GM12875 (cell line): ENCODE results near the gene B3GALT6.
"Not testable (repeated sequence)": the region's sequence is repeated elsewhere in the genome, so short reads cannot be mapped to it uniquely, and the experiment has no call there.

Experiments
- H3K4me3 ChIP-seq: one replicate; pipeline ENCODE4 v1.5.1; 2011; ENCODE audit warnings: low read depth, low read length, control low read depth
- TF ChIP-seq, protein P1 (sequence below): IDR thresholded peaks from 2 replicates; pipeline ENCODE4 v1.5.1; 2011; ENCODE audit warnings: low read depth, mild to moderate bottlenecking, control low read depth, inconsistent platforms, low read length, moderate library complexity, borderline replicate concordance; ENCODE audit not compliant: insufficient read depth

The B3GALT6 gene

GRCh38 chr1:1189111-1189510 is 42.9 kb upstream of the B3GALT6 start:
- no peak overlapping the region for H3K4me3 ChIP-seq
- TF ChIP-seq, protein P1, sequence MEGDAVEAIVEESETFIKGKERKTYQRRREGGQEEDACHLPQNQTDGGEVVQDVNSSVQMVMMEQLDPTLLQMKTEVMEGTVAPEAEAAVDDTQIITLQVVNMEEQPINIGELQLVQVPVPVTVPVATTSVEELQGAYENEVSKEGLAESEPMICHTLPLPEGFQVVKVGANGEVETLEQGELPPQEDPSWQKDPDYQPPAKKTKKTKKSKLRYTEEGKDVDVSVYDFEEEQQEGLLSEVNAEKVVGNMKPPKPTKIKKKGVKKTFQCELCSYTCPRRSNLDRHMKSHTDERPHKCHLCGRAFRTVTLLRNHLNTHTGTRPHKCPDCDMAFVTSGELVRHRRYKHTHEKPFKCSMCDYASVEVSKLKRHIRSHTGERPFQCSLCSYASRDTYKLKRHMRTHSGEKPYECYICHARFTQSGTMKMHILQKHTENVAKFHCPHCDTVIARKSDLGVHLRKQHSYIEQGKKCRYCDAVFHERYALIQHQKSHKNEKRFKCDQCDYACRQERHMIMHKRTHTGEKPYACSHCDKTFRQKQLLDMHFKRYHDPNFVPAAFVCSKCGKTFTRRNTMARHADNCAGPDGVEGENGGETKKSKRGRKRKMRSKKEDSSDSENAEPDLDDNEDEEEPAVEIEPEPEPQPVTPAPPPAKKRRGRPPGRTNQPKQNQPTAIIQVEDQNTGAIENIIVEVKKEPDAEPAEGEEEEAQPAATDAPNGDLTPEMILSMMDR, result no peak

DNA sequence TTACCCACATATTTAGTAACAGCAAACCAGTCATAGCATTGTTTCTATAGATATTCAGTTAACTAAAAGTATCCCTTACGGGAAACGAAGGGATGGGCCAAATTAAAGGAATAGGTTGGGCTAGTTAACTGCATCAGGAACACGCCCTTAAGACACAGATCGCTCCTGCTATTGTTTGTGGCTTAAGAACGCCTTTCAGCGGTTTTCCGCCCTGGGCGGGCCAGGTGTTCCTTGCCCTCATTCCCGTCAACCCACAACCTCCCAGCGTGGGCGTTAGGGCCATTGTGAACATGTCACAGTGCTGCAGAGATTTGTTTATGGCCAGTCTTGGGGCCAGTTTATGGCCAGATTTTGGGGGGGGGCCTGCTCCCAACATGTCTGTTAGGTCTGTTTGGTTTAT is 40.3 kb upstream of the B3GALT6 start:
- TF ChIP-seq, protein P1, result no peak

DNA sequence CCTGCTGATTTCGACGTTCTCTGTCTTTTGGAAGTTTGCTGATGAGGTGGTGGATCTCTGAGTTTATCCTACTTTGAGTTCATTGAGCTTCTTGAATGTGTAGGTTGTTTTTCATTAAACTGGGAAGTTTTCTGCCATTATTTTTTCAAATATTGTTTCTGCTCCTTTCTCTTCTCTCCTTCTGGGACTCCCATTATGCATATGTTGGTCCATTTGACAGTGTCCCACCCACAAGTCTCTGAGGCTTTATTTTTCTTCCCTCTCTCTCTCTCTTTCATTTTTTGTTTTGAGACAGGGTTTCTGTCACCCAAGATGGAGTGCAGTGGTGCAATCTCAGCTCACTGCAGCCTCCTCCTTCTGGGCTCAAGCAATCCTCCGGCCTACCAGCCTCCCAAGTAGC is 37.3 kb upstream of the B3GALT6 start:
- TF ChIP-seq, protein P1, result no peak
- no peak overlapping the region for H3K4me3 ChIP-seq

More for the DNA sequence above, 40.3 kb upstream of the B3GALT6 start:
- H3K4me3 ChIP-seq, result no peak overlapping the region

GRCh38 chr1:1195726-1196125 is 36.3 kb upstream of the B3GALT6 start:
- not testable (repeated sequence) for H3K4me3 ChIP-seq

DNA sequence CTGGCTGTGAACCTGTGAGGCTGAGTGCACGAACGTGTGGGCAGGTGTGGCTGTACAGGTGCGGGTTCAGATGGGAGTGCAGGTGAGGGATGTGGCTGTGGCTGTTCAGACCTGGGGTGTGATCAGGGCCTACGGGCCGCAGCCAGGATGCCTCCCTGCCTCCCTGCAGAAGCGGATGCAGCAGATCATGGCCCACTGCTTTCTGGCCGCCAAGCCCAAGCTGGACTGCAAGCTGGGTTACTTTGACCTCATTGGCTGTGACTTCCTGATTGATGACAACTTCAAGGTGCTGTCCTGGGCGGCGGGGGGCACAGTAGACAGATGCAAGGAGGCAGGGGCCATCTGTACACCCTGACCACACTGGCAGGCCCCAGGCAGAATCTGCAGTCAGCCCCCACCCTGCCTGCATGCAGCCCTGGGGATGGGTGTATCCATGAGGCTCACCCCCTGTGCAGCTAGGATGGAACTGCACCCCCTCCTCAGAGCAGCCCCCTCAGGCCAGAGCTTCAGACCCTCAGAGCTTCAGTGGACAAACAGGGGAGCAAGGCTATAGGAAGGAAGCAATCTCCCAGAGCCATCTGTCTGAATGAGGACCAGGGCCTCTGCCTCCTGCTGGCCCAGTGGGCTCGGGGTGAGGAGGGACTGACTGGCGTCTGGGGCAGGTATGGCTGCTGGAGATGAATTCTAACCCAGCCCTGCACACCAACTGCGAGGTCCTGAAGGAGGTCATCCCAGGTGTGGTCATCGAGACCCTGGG is 35.4 kb upstream of the B3GALT6 start:
- TF ChIP-seq, protein P1, result no peak
- H3K4me3 ChIP-seq, result no peak overlapping the region

- TF ChIP-seq, protein P1, result no peak
These were observed 34.9 kb upstream of the B3GALT6 start for GRCh38 chr1:1197188-1197500.

GRCh38 chr1:1197551-1198422 is 34.2 kb upstream of the B3GALT6 start:
- TF ChIP-seq, protein P1, result no peak
- H3K4me3 ChIP-seq, result no peak overlapping the region

More at GRCh38 chr1:1197188-1197500, 34.9 kb upstream of the B3GALT6 start:
- no peak overlapping the region for H3K4me3 ChIP-seq
